AG09309 (cell line): ENCODE measurements around the gene FES.

Source experiments
- DNase-seq: peaks from one replicate; pipeline ENCODE4 v3.0.0-alpha.2; 2010; ENCODE audit warnings: low read depth
- H3K4me3 ChIP-seq: 2 replicates; pipeline ENCODE4 v1.5.1; 2011; ENCODE audit warnings: mild to moderate bottlenecking, low read depth, low read length, moderate library complexity; ENCODE audit not compliant: control insufficient read depth
- CTCF ChIP-seq: IDR thresholded peaks from 2 replicates; pipeline ENCODE4 v1.5.1; 2011; ENCODE audit warnings: mild to moderate bottlenecking, low read depth, low read length, inconsistent platforms; ENCODE audit not compliant: insufficient read depth, control insufficient read depth; ENCODE audit errors: missing control alignments

Gene FES

GRCh38 chr15:90909976-90910375 lies 25.7 kb downstream of the FES start:
- H3K4me3 ChIP-seq: no peak overlapping the region
- no peak for TF ChIP-seq CTCF
- no peak for DNase-seq

GRCh38 chr15:90910441-90911301 lies 26.4 kb downstream of the FES start:
- no peak for TF ChIP-seq CTCF
- no peak overlapping the region for H3K4me3 ChIP-seq
- no peak for DNase-seq

- TF ChIP-seq CTCF: no peak
- H3K4me3 ChIP-seq: no peak overlapping the region
- no peak for DNase-seq
Observed at GRCh38 chr15:90911302-90911623, 27.0 kb downstream of the FES start.

- no peak for DNase-seq
- no peak for TF ChIP-seq CTCF
- H3K4me3 ChIP-seq: no peak overlapping the region
Observed at GRCh38 chr15:90911906-90912769, 27.8 kb downstream of the FES start.

- TF ChIP-seq CTCF: no peak
- H3K4me3 ChIP-seq: no peak overlapping the region
- no peak for DNase-seq
Observed at GRCh38 chr15:90912770-90913075, 28.4 kb downstream of the FES start.

GRCh38 chr15:90913398-90913944 lies 29.2 kb downstream of the FES start:
- DNase-seq: no peak
- TF ChIP-seq CTCF: no peak
- no peak overlapping the region for H3K4me3 ChIP-seq
